ENCODE measurements around the gene SLC16A2. TPM values are rescaled to one million over a fixed set of nuclear protein-coding genes. Genes with fewer than 3 reads are reported as not detected.

Gene SLC16A2
- total RNA-seq, 2 experiments from 2014 or later: 0.36 TPM

DNA sequence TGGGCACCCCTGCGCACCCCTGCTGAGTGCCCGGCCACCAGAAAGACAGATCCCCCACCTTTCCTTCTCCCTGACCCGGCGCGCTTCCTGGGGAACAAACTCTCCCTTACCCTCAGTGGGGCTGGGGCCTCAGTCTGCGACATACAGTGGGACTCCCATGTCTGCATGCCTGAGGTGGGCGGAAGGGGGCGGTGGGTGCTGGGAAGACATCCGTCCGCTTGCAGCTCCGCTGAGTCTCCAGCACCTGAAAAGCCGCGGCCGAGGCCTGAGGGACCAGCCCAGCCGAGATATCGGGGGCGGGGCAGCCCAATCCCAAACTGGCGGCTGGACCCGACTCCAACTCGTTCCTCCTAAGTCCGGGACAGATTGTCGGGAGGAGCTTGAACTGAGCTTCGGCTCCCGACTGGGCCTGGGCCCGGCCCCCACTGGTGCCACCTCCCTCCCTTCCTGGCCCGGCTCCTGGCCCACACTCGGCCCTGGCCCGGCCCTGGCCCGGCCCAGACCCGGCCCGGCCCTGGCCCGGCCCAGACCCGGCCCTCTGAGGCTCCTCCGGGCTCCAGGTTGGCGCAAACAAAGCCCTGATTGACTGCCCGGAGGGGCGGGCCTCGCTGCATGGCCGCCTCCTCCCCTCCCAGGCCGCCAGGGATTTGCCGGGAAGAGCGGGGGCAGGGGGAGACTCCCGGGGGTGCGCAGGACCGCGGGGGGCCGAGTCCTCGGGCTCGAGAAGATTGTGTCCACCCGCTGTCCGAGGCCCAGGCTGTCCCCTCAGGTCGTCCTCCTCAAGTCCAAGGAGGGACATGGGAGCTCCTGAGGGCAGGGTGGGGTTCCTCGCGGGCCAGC, 877 bp upstream of the SLC16A2 start:
- ATAC-seq (peak; percentile 25), DNase-seq (peak; percentile 22)
- Mint-ChIP-seq H3K9me3 (no peaks in the 10 kb centered on the region), H3K4me3 (peak overlapping the region; percentile 65), H3K36me3 (ENCODE audit: low read depth) (no peaks in the 10 kb centered on the region), H3K4me1 (ENCODE audit: low read depth) (peaks cover 8% of the 10 kb centered on the region), H3K27me3 (peaks cover 11% of the 10 kb centered on the region), H3K27ac (no peak overlapping the region)
- CTCF ChIA-PET: interaction anchor here (1.0 to 1.5 kb wide), 2 partner anchors 16 to 63 kb away, joined by 3 to 4 read pairs; no protein-coding TSS in a partner anchor
- TF ChIP-seq, protein P1, sequence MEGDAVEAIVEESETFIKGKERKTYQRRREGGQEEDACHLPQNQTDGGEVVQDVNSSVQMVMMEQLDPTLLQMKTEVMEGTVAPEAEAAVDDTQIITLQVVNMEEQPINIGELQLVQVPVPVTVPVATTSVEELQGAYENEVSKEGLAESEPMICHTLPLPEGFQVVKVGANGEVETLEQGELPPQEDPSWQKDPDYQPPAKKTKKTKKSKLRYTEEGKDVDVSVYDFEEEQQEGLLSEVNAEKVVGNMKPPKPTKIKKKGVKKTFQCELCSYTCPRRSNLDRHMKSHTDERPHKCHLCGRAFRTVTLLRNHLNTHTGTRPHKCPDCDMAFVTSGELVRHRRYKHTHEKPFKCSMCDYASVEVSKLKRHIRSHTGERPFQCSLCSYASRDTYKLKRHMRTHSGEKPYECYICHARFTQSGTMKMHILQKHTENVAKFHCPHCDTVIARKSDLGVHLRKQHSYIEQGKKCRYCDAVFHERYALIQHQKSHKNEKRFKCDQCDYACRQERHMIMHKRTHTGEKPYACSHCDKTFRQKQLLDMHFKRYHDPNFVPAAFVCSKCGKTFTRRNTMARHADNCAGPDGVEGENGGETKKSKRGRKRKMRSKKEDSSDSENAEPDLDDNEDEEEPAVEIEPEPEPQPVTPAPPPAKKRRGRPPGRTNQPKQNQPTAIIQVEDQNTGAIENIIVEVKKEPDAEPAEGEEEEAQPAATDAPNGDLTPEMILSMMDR (IDR thresholded peaks at IDR 0.05): no peak
- POLR2A ChIA-PET: interaction anchor here (1.2 kb wide), 1 partner anchor 94 kb away, joined by 3 read pairs; no protein-coding TSS in a partner anchor
- intact Hi-C loops (cut with micrococcal nuclease): no loop called here

DNA sequence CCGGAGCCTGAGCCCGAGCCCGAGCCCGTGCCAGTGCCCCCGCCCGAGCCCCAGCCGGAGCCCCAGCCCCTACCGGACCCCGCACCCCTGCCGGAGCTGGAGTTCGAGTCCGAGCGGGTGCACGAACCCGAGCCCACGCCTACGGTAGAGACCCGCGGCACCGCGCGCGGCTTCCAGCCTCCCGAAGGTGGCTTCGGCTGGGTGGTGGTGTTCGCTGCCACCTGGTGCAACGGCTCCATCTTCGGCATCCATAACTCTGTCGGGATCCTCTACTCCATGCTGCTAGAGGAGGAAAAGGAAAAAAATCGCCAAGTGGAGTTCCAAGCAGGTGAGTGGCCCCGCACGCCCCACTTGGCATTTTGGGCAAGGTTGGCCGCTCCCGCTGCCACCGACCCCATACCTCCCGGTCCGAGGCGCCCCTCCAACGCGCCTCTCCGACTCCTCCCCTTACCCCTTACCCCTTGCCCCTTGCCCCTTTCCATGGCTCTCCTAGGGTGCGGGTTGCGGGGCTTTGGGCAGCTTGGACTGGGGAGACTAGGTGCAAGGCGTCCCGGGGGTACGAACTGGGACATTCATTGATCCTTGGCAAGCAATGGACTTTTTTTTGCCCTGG, 553 bp downstream of the SLC16A2 start:
- no peak overlapping the region for H3K27ac Mint-ChIP-seq
- ATAC-seq: peak; percentile 18
- H3K9me3 Mint-ChIP-seq: no peaks in the 10 kb centered on the region
- peaks cover 8% of the 10 kb centered on the region for H3K4me1 Mint-ChIP-seq (ENCODE audit: low read depth)
- no peaks in the 10 kb centered on the region for H3K36me3 Mint-ChIP-seq (ENCODE audit: low read depth)
- no peak for DNase-seq
- POLR2A ChIA-PET: no interaction called here
- TF ChIP-seq, protein P1 (IDR thresholded peaks at IDR 0.05): no peak
- intact Hi-C loops (cut with micrococcal nuclease): no loop called here
- H3K4me3 Mint-ChIP-seq: peak overlapping the region; percentile 36
- CTCF ChIA-PET: interaction anchor here (0.6 kb wide), 1 partner anchor 38 kb away, joined by 3 read pairs; no protein-coding TSS in a partner anchor
- peaks cover 7% of the 10 kb centered on the region for H3K27me3 Mint-ChIP-seq

DNA sequence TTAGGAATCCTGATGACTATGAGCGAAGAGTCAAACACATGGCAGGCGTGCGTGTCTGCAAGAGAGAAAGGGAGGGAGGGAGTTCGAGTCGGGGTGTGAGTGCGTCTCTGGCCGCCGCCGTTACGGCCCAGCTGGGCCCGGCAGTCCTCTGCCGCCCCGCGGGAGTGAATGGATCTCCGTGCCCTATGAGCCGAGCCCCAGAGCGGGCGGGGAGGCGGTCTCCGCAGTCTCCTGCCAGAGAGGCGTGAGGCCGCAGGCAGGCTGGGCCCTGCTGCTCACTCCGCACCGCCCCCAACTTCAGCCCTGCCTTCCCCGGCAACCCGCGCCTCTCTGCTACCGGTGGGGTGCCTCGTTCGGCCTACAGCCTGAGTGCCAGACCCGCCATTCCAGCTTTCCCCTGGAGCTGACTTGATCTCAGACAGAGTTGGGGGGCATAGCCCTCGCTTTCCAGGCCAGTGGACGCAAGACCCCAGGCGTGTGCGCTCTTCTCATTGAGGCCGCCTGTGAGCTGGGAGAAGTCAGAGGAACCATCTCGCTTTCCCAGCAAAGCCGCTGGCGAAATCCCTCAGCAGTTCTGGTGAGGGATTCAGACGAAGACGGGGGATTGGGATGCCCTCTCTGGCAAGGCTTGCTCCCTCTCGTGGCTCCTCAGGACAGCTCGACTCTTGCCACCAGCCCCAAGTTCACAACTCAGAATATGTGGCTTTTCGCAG, 1.4 kb downstream of the SLC16A2 start:
- TF ChIP-seq, protein P1 (IDR thresholded peaks at IDR 0.05): no peak
- DNase-seq (peak; percentile 20), ATAC-seq (peak; percentile 35)
- intact Hi-C loops (cut with micrococcal nuclease): no loop called here
- Mint-ChIP-seq H3K36me3 (ENCODE audit: low read depth) (no peaks in the 10 kb centered on the region), H3K4me1 (ENCODE audit: low read depth) (peaks cover 8% of the 10 kb centered on the region), H3K27me3 (peaks cover 7% of the 10 kb centered on the region), H3K27ac (no peak overlapping the region), H3K4me3 (peak overlapping the region; percentile 36), H3K9me3 (no peaks in the 10 kb centered on the region)
- ChIA-PET POLR2A (no interaction called here), CTCF (no interaction called here)

DNA sequence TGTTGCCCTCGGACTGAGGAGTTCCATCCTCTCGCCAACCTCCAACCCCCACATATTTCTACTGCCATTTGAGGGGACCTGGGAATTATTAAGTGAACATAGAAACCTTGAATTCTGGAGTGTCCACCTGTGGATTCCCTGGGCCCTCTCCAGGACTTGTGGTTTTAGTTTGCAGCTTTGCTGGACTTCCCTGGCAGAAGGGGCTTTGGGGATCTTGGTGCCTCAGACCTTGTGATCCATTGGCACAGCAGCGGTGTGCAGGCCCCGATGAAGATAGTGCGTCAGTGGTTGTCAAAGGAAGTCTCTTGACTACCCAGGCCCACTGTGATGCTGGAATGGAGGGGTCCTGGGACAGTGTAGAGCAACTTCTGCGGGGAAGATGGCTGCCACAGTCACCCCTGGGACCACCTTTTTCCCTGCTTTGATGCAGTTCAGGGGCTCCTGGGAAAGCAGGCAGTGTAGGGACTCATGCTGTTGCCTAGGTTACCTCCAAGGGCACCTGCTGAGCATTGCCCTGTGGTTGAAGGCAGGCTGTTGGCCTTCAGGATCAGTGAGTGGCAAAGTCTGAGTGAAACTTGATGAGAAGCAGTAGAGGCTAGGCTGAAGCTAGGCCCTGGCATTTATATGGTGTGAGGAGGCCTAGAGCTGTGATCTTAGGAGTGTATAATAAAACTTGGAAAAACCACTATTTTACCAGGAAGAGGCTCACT, 2.2 kb downstream of the SLC16A2 start:
- no peaks in the 10 kb centered on the region for H3K9me3 Mint-ChIP-seq
- intact Hi-C loops (cut with micrococcal nuclease): no loop called here
- no peak for ATAC-seq

More for the DNA sequence above, 2.2 kb downstream of the SLC16A2 start:
- Mint-ChIP-seq H3K4me1 (ENCODE audit: low read depth) (peaks cover 8% of the 10 kb centered on the region), H3K4me3 (no peak overlapping the region), H3K36me3 (ENCODE audit: low read depth) (no peaks in the 10 kb centered on the region), H3K27me3 (peaks cover 7% of the 10 kb centered on the region), H3K27ac (no peak overlapping the region)
- POLR2A ChIA-PET: no interaction called here
- no peak for DNase-seq
- CTCF ChIA-PET: no interaction called here
- TF ChIP-seq, protein P1 (IDR thresholded peaks at IDR 0.05): no peak

Data from activated CD8-positive, alpha-beta T cell treated with anti-CD3 and anti-CD28 coated beads for 36 hours (primary cell).